ENCODE measurements around the gene APOA1. TPM values are rescaled to one million over a fixed set of nuclear protein-coding genes. Genes with fewer than 3 reads are reported as not detected.

The APOA1 gene
- polyA plus RNA-seq, 1 donor (not counting 4 experiments of a cell fraction or from before 2014, with no cell fraction given), result not detected

DNA sequence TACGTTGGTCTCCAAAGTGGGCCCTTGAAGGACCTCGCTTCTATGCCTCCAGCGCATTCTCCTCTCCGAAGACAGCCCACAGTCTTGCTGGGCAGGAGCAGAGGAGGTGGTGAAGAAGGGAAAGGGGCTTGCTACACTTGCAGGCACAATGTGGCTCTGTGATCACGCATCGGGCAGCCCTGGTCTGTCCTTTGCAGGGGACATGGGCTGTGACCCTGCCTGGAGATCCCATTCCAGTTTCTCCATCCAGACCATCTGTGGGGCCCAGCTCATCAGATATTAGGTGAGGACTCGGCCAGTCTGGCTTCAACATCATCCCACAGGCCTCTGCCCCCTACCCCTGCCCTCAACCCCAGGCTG, 810 bp downstream of the APOA1 start:
- dilution Hi-C loops (cut with MboI; ENCODE audit: extremely low pct_ligation_motif_present, low sequenced_read_pairs), result no loop called here
- FAIRE-seq, result no peak
- no peak overlapping the region for H3K27ac ChIP-seq (ENCODE audit: control insufficient read depth, insufficient read depth, low read length)

DNA sequence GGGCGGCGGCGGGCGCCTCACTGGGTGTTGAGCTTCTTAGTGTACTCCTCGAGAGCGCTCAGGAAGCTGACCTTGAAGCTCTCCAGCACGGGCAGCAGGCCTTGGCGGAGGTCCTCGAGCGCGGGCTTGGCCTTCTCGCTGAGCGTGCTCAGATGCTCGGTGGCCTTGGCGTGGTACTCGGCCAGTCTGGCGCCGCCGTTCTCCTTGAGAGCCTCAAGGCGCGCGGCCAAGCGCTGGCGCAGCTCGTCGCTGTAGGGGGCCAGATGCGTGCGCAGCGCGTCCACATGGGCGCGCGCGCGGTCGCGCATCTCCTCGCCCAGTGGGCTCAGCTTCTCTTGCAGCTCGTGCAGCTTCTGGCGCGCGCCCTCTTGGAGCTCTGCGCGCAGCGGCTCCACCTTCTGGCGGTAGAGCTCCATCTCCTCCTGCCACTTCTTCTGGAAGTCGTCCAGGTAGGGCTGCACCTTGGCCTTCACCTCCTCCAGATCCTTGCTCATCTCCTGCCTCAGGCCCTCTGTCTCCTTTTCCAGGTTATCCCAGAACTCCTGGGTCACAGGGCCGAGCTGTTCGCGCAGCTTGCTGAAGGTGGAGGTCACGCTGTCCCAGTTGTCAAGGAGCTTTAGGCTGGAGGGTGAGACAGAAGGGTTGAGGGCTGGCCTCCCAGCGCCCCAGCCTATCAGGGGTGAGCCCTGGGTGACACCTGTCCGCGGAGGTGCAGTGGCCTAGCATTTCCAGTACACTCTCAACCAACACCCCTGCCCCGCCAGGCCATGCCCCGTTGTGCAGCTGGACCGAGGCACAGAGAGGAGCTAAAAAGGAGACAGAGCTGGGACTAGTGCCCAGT, 1.4 kb downstream of the APOA1 start:
- Histone ChIP-seq H3K9me1 (ENCODE audit: control insufficient read depth, extremely low read depth, insufficient read depth, low read length) (no peaks in the 10 kb centered on the region), H3K9me3 (ENCODE audit: control insufficient read depth, low read depth, low read length) (no peaks in the 10 kb centered on the region), H3K36me3 (ENCODE audit: control insufficient read depth in 2 of 2, extremely low read depth in 1 of 2, insufficient read depth in 2 of 2, low read length in 2 of 2) (no peaks in the 10 kb centered on the region), H3K4me3 (ENCODE audit: control insufficient read depth in 2 of 3, extremely low read depth in 1 of 3, insufficient read depth in 2 of 3, low read depth in 1 of 3, low read length in 3 of 3) (peak overlapping the region; percentile 13 to 59 (median 51)), H4K20me1 (ENCODE audit: control insufficient read depth, extremely low read depth, insufficient read depth, low read length) (no peaks in the 10 kb centered on the region), H3K9ac (ENCODE audit: control insufficient read depth, extremely low read depth, insufficient read depth, low read length) (peak overlapping the region; percentile 18), H2AFZ (ENCODE audit: control insufficient read depth, low read length) (peak overlapping the region; percentile 90), H3K4me1 (ENCODE audit: control insufficient read depth, extremely low read depth, insufficient read depth, low read length) (peaks cover 4% of the 10 kb centered on the region), H3K27me3 (ENCODE audit: control insufficient read depth, extremely low read depth, insufficient read depth, low read length) (no peaks in the 10 kb centered on the region), H3K79me2 (ENCODE audit: control insufficient read depth, insufficient read depth, low read length) (no peaks in the 10 kb centered on the region), H3K27ac (ENCODE audit: control insufficient read depth, insufficient read depth, low read length) (no peak overlapping the region), H3K4me2 (ENCODE audit: control insufficient read depth, extremely low read depth, insufficient read depth, low read depth, low read length) (peak overlapping the region; percentile 86)
- no peak for TF ChIP-seq EZH2 (IDR thresholded peaks at IDR 0.05; ENCODE audit: low read length)
- TF ChIP-seq, protein P1, sequence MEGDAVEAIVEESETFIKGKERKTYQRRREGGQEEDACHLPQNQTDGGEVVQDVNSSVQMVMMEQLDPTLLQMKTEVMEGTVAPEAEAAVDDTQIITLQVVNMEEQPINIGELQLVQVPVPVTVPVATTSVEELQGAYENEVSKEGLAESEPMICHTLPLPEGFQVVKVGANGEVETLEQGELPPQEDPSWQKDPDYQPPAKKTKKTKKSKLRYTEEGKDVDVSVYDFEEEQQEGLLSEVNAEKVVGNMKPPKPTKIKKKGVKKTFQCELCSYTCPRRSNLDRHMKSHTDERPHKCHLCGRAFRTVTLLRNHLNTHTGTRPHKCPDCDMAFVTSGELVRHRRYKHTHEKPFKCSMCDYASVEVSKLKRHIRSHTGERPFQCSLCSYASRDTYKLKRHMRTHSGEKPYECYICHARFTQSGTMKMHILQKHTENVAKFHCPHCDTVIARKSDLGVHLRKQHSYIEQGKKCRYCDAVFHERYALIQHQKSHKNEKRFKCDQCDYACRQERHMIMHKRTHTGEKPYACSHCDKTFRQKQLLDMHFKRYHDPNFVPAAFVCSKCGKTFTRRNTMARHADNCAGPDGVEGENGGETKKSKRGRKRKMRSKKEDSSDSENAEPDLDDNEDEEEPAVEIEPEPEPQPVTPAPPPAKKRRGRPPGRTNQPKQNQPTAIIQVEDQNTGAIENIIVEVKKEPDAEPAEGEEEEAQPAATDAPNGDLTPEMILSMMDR (optimal IDR thresholded peaks at IDR 0.05 in 1 of 3, IDR thresholded peaks at IDR 0.05 in 1 of 3, conservative IDR thresholded peaks at IDR 0.05 in 1 of 3; ENCODE audit: extremely low read depth in 1 of 3, insufficient read depth in 2 of 3, low read length in 3 of 3), result peak; percentile 63 to 84 (median 83)
- FAIRE-seq (peak; percentile 48), DNase-seq (ENCODE audit: low read depth, low spot score) (peak; percentile 65)
- dilution Hi-C loops (cut with MboI; ENCODE audit: extremely low pct_ligation_motif_present, low sequenced_read_pairs), result no loop called here

More for the DNA sequence above, 810 bp downstream of the APOA1 start:
- no peaks in the 10 kb centered on the region for H4K20me1 ChIP-seq (ENCODE audit: control insufficient read depth, extremely low read depth, insufficient read depth, low read length)
- H3K9me1 ChIP-seq (ENCODE audit: control insufficient read depth, extremely low read depth, insufficient read depth, low read length), result no peaks in the 10 kb centered on the region
- TF ChIP-seq EZH2 (IDR thresholded peaks at IDR 0.05; ENCODE audit: low read length), result no peak
- TF ChIP-seq, protein P1 (optimal IDR thresholded peaks at IDR 0.05 in 1 of 3, IDR thresholded peaks at IDR 0.05 in 1 of 3, conservative IDR thresholded peaks at IDR 0.05 in 1 of 3; ENCODE audit: extremely low read depth in 1 of 3, insufficient read depth in 2 of 3, low read length in 3 of 3), result no peak
- H3K9me3 ChIP-seq (ENCODE audit: control insufficient read depth, low read depth, low read length), result no peaks in the 10 kb centered on the region
- H3K79me2 ChIP-seq (ENCODE audit: control insufficient read depth, insufficient read depth, low read length), result no peaks in the 10 kb centered on the region
- H3K36me3 ChIP-seq (ENCODE audit: control insufficient read depth in 2 of 2, extremely low read depth in 1 of 2, insufficient read depth in 2 of 2, low read length in 2 of 2), result no peaks in the 10 kb centered on the region
- H2AFZ ChIP-seq (ENCODE audit: control insufficient read depth, low read length), result no peak overlapping the region
- no peaks in the 10 kb centered on the region for H3K27me3 ChIP-seq (ENCODE audit: control insufficient read depth, extremely low read depth, insufficient read depth, low read length)
- DNase-seq (ENCODE audit: low read depth, low spot score), result no peak
- H3K4me1 ChIP-seq (ENCODE audit: control insufficient read depth, extremely low read depth, insufficient read depth, low read length), result peaks cover 4% of the 10 kb centered on the region
- H3K9ac ChIP-seq (ENCODE audit: control insufficient read depth, extremely low read depth, insufficient read depth, low read length), result no peak overlapping the region
- H3K4me3 ChIP-seq (ENCODE audit: control insufficient read depth in 2 of 3, extremely low read depth in 1 of 3, insufficient read depth in 2 of 3, low read depth in 1 of 3, low read length in 3 of 3), result no peak overlapping the region
- no peak overlapping the region for H3K4me2 ChIP-seq (ENCODE audit: control insufficient read depth, extremely low read depth, insufficient read depth, low read depth, low read length)
